Activated T-cell treated with anti-CD3 and anti-CD28 coated beads, Interleukin-2, amount 50 U/mL, for 4 hours (primary cell): ENCODE measurements around the gene NCOA6. TPM values are rescaled to one million over a fixed set of nuclear protein-coding genes. Genes with fewer than 3 reads are reported as not detected.

Experiments
- ATAC-seq, 2 donors: fragments of 200-7000 bp; cut with Tn5 transposase; one replicate each; pipeline ENCODE4 v1.10.0; 2021
- DNase-seq: peaks from one replicate; pipeline ENCODE4 v3.0.0-alpha.2; 2020
- H3K27me3 Mint-ChIP-seq: one replicate; pipeline ENCODE4 v1.8.0; 2021; ENCODE audit warnings: low read depth, mixed read lengths
- H3K36me3 Mint-ChIP-seq: one replicate; pipeline ENCODE4 v1.8.0; 2022; ENCODE audit warnings: mixed read lengths; ENCODE audit not compliant: insufficient read depth
- H3K4me1 Mint-ChIP-seq: one replicate; pipeline ENCODE4 v1.8.0; 2021; ENCODE audit warnings: low read depth, mixed read lengths
- H3K4me3 Mint-ChIP-seq: one replicate; pipeline ENCODE4 v1.8.0; 2021; ENCODE audit warnings: mild to moderate bottlenecking, moderate library complexity, mixed read lengths
- H3K9me3 Mint-ChIP-seq: one replicate; pipeline ENCODE4 v1.8.0; 2021; ENCODE audit warnings: mixed read lengths
- total RNA-seq, 3 donors: library from RNA; stranded (reverse); gene quantifications; one replicate each; pipeline ENCODE4 v1.2.1, GENCODE V29; 2021

The NCOA6 gene
- total RNA-seq, 3 donors from 2014 or later, result 18.9 to 23.0 (median 19.7) TPM

GRCh38 chr20:34712525-34713192, 112.8 kb downstream of the NCOA6 start:
- ATAC-seq (no peak), DNase-seq (no peak)
- Mint-ChIP-seq H3K36me3 (peaks cover 7% of the 10 kb centered on the region), H3K9me3 (no peaks in the 10 kb centered on the region), H3K27me3 (no peaks in the 10 kb centered on the region), H3K4me3 (no peak overlapping the region), H3K4me1 (peaks cover 22% of the 10 kb centered on the region)

- Mint-ChIP-seq H3K9me3 (no peaks in the 10 kb centered on the region), H3K27me3 (no peaks in the 10 kb centered on the region), H3K4me3 (no peak overlapping the region), H3K36me3 (peaks cover 7% of the 10 kb centered on the region), H3K4me1 (peaks cover 22% of the 10 kb centered on the region)
- DNase-seq, result no peak
- no peak for ATAC-seq
Observed at GRCh38 chr20:34711813-34712430, 113.5 kb downstream of the NCOA6 start.

GRCh38 chr20:34710861-34711574, 114.4 kb downstream of the NCOA6 start:
- no peaks in the 10 kb centered on the region for H3K9me3 Mint-ChIP-seq
- no peak for ATAC-seq
- H3K27me3 Mint-ChIP-seq, result no peaks in the 10 kb centered on the region
- H3K4me1 Mint-ChIP-seq, result peaks cover 22% of the 10 kb centered on the region
- peaks cover 7% of the 10 kb centered on the region for H3K36me3 Mint-ChIP-seq
- DNase-seq, result no peak
- peak overlapping the region; percentile 81 for H3K4me3 Mint-ChIP-seq

DNA sequence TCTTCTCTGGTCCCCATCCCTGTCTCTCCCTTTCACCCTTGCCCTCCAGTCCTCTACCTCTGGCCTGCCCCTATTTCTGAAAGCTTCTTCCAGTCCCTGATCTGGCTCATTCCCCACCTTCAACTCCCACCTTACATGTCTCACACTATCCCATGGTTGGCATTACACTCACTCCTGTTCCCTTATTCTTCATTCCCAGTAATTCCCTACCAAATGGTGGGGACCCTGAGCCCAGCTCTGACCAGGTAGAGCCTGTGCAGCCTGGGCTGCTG, 114.9 kb downstream of the NCOA6 start:
- Mint-ChIP-seq H3K36me3 (peaks cover 7% of the 10 kb centered on the region), H3K4me3 (peak overlapping the region; percentile 81), H3K27me3 (no peaks in the 10 kb centered on the region), H3K9me3 (no peaks in the 10 kb centered on the region), H3K4me1 (peaks cover 22% of the 10 kb centered on the region)
- DNase-seq (no peak), ATAC-seq (no peak)

GRCh38 chr20:34709831-34710567, 115.5 kb downstream of the NCOA6 start:
- peaks cover 3% of the 10 kb centered on the region for H3K36me3 Mint-ChIP-seq

GRCh38 chr20:34709044-34709830, 116.2 kb downstream of the NCOA6 start:
- Mint-ChIP-seq H3K27me3 (no peaks in the 10 kb centered on the region), H3K4me1 (peaks cover 28% of the 10 kb centered on the region), H3K9me3 (no peaks in the 10 kb centered on the region), H3K4me3 (peak overlapping the region; percentile 85), H3K36me3 (peaks cover 3% of the 10 kb centered on the region)
- peak; percentile 66 to 67 for ATAC-seq
- peak; percentile 68 for DNase-seq

More at GRCh38 chr20:34709831-34710567, 115.5 kb downstream of the NCOA6 start:
- Mint-ChIP-seq H3K27me3 (no peaks in the 10 kb centered on the region), H3K4me3 (peak overlapping the region; percentile 85), H3K4me1 (peaks cover 22% of the 10 kb centered on the region), H3K9me3 (no peaks in the 10 kb centered on the region)
- DNase-seq (peak; percentile 49), ATAC-seq (peak; percentile 36 to 39)

GRCh38 chr20:34708621-34709043, 116.8 kb downstream of the NCOA6 start:
- Mint-ChIP-seq H3K9me3 (no peaks in the 10 kb centered on the region), H3K4me3 (peak overlapping the region; percentile 85), H3K27me3 (no peaks in the 10 kb centered on the region), H3K36me3 (peaks cover 2% of the 10 kb centered on the region), H3K4me1 (peaks cover 27% of the 10 kb centered on the region)
- ATAC-seq (peak in 1 of 2 donors; percentile 2), DNase-seq (peak; percentile 50)

GRCh38 chr20:34706912-34707784, 118.3 kb downstream of the NCOA6 start:
- Mint-ChIP-seq H3K4me1 (peaks cover 28% of the 10 kb centered on the region), H3K27me3 (no peaks in the 10 kb centered on the region), H3K9me3 (no peaks in the 10 kb centered on the region), H3K36me3 (no peaks in the 10 kb centered on the region), H3K4me3 (no peak overlapping the region)
- DNase-seq (no peak), ATAC-seq (no peak)

DNA sequence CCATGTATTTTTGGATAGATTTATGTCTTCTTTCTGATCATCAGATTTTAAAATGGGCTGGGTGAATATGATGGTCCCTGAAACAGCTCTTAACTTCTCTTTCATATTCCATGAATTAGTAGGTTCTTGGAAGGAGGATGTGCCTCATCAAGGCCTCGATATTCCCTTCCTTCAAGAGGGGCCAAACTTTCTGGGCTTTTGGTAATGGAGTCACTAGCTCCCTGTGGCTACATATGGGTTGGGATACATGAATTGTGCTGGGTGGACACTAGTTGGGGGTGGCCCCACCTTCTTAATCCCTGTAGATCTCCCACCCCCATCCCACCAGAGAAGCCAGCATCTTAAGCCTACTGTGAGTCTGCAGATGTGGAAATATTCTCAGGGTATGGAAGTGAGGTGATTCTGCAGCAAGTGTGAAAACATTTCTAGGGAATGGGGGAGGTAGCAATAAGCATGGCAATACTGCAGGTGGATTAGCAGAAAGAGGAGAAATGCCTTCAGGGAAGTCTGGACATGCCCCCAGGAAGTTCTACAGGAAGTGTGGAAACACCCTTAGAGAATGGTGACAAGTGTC, 119.1 kb downstream of the NCOA6 start:
- Mint-ChIP-seq H3K27me3 (peaks cover 2% of the 10 kb centered on the region), H3K9me3 (no peaks in the 10 kb centered on the region), H3K36me3 (no peaks in the 10 kb centered on the region), H3K4me1 (peaks cover 28% of the 10 kb centered on the region), H3K4me3 (no peak overlapping the region)
- ATAC-seq (no peak), DNase-seq (no peak)

DNA sequence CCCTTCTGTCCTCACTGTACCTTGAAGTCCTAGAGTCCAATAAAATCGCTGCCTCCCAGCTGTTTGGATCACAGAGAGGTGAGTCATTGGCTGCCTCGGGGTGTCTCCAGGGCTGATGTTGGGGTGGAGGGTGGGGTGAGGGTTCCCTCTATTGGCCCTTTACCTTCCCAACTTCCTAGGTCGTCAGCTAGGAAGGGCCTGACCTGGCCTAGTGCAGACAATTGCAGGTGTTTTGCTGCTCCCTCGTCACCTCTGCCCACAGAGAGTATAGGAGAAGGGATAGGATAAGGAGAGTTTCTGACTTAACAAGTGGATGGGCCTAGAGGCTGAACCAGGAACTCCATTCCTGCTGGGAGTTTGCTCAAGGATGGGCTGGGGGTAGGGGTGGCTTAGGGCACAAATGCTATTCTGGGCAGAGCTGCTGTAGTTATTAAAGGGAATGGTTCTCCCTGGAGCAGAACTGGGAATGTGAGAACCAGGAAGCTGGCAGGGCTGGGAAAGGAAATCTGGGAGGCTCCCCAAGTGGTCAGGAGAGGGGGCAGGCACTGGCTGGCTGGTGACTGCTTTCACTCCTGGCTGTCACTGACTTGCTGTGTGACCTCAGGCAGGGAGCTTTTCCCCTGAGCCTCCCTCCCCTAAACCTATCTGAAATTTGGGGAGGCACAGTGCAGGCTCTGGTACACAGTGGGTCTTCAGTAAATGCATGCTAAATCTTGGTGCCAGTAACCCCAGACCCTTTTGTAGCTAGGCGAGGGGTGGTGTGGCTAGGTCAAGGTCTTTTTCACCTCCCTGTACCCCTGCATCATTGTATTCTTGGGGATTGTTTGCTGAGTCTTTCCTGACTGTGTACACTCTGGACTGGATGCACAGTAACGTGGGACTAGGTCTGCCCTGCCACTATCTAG, 119.8 kb downstream of the NCOA6 start:
- Mint-ChIP-seq H3K4me1 (peaks cover 26% of the 10 kb centered on the region), H3K27me3 (peaks cover 2% of the 10 kb centered on the region), H3K4me3 (peak overlapping the region; percentile 83), H3K9me3 (no peaks in the 10 kb centered on the region), H3K36me3 (no peaks in the 10 kb centered on the region)
- DNase-seq, result no peak
- ATAC-seq, result no peak

GRCh38 chr20:34705008-34705396, 120.4 kb downstream of the NCOA6 start:
- DNase-seq (no peak), ATAC-seq (no peak)
- Mint-ChIP-seq H3K9me3 (no peaks in the 10 kb centered on the region), H3K27me3 (peaks cover 2% of the 10 kb centered on the region), H3K4me3 (peak overlapping the region; percentile 83), H3K36me3 (no peaks in the 10 kb centered on the region), H3K4me1 (peaks cover 21% of the 10 kb centered on the region)
